HG02981 (cell line): ENCODE measurements around the gene REXO4.
"Not testable (repeated sequence)": the region's sequence is repeated elsewhere in the genome, so short reads cannot be mapped to it uniquely, and the experiment has no call there.

Experiments
- ATAC-seq: cut with Tn5 transposase; IDR thresholded peaks from one replicate; pipeline ENCODE4 v1.9.1; 2021; ENCODE audit warnings: mild to moderate bottlenecking, moderate library complexity; ENCODE audit not compliant: unreplicated experiment

The REXO4 gene

GRCh38 chr9:133421615-133422542, 4.1 kb upstream of the REXO4 start, which contains the start of gene ADAMTS13:
Gene ADAMTS13 (plus strand): TSS chr9:133422367. CDS start chr9:133422444, 77 bp downstream.
- ATAC-seq: no peak

GRCh38 chr9:133420392-133420827, 2.6 kb upstream of the REXO4 start:
- peak; percentile 36 for ATAC-seq

DNA sequence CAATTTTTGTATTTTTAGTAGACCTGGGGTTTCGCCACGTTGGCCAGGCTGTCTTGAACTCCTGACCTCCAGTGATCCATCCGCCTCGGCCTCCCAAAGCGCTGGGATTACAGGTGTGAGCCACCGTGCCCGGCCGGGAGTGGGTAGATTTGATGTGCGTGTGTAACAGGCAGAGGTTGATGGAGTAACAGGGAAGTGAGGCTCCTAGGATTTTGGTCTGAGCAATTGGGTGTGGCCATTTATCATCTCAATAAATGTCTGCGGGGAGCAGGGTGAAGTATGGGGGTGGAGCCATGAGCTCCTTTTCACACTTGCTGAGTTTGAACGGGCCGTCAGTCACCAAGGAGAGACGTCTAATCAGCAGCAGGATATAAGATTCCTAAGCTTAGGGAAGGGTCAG, 1.2 kb upstream of the REXO4 start:
- ATAC-seq: no peak

DNA sequence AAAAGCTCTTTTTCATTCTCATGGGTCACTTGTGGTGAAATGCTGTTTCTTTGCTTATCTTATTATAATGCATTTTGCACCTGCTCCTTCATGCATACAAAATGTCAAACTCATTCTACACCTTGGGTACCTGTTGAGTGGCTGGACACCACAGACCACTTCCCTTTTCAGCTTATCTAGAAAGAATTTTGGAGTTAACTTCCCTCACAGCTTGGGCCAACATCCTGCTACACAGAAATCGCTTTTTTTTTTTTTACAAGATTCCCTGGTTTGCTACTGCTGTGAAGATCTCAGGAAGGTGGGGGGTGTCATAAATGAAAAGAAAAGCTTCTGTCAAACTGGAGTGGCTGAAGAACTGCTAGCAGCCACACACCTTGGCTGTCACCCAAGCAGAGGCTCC, 2.6 kb downstream of the REXO4 start:
- ATAC-seq: no peak

- no peak for ATAC-seq
Observed at GRCh38 chr9:133408042-133408441, 9.8 kb downstream of the REXO4 start.

- no peak for ATAC-seq
Observed at GRCh38 chr9:133406480-133407307, 11.1 kb downstream of the REXO4 start.

- no peak for ATAC-seq
Observed at GRCh38 chr9:133405508-133406438, 12.0 kb downstream of the REXO4 start.

GRCh38 chr9:133404454-133405002, 13.3 kb downstream of the REXO4 start:
- ATAC-seq: no peak

- no peak for ATAC-seq
Observed at GRCh38 chr9:133403766-133404453, 13.9 kb downstream of the REXO4 start.

DNA sequence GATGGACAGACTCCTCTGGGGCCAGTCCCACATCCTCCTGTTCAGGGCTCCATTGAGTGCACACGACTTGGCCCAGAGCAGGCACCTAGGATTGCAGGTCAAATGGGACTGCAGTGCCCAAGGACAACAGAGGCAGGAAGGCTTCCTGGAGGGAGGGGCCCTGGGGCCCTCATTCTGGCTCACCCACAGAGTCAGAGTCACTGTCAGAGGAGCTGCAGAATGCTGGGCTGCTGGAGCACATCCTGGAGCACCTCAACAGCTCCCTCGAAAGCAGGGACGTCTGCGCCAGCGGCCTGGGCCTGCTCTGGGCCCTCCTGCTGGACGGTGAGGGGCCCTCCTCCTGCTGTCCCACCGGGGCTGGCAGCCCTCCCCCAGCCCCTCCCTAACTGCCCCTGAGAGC, 15.1 kb downstream of the REXO4 start:
- no peak for ATAC-seq

DNA sequence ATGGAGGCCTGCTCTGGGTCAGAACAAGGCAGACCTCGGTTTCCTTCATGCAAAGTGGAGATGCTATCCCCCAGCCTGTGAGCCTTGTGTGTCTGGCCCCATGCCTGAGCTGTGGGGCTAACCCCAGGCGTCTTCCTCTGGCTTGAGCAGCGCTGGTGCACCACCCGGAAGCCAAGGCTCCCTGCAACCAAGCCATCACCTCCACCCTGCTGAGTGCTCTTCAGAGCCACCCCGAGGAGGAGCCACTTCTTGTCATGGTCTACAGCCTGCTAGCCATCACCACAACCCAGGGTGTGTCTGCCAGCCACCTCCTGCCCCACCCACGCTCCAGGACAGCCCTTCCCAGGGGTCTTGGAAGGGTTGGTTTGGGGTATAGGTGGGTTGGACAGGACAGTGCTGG, 16.2 kb downstream of the REXO4 start:
- ATAC-seq: no peak

DNA sequence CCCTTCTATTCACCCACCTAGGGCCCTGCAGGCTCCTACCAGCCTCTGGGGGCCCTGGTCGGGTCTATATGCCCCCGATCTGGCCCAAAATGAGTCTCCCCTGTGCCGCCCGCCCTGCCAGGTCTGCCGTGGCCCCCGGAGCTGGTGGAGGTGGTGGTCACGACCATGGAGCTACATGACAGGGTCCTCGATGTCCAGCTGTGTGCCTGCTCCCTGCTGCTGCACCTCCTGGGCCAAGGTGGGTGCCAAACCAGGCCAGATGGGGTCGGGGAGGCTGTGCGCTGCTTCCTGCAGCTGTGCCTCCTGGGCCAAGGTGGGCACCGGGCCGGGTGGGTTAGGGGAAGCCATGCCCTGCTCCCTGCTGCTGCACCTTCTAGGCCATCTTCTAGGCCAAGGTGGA, 17.5 kb downstream of the REXO4 start:
- no peak for ATAC-seq

- no peak for ATAC-seq
Observed at GRCh38 chr9:133397895-133398294, 19.9 kb downstream of the REXO4 start.

GRCh38 chr9:133397370-133397769, 20.4 kb downstream of the REXO4 start:
- ATAC-seq: no peak

DNA sequence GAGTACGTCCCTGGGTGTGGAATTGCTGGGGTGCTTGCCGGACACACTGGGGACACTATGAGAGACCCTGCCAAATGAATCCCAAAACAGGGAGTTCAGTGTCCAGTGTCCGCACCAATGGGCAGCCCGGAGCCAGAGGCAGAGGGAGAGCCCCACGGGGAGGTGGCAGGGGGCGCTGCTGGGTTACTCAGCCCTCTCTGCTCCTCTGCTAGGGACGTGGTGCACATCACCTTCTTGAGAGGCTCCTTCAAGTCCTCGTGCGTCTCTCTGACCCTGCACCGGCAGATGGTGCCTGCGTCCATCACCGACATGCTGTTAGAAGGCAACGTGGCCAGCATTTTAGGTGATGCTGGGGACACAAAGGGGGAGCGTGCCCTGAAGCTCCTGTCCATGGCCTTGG, 20.9 kb downstream of the REXO4 start:
- no peak for ATAC-seq

DNA sequence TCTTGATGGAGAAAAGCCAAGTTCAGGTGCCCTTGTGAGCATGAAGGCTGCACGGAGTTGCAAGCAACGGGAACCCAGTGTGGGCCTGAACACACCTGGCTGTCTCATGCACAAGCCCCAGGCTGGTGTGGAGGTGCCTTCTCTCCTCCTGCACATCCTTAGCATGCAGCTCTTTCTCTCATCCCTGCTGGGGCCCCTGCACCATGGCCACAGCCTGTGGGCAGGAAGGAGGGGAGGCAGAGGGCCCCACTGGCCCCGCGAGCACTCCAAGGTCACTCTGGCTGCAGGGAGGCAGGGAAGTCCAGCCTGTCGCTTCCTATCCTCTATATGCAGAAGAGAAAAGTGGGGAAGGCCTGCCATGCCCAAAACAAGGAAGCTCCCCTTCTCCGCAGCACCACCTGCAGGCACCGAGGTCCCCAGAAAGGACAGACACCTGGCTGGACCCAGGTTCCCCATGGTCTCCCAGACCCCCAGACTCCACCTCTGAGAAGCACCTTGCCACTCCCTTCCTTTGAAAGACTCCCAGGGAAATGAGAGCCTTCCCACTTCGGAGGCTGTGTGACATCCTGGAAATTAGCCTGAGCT, 23.0 kb downstream of the REXO4 start:
- ATAC-seq: no peak

GRCh38 chr9:133393399-133393798, 24.4 kb downstream of the REXO4 start:
- no peak for ATAC-seq

GRCh38 chr9:133392308-133392707, 25.5 kb downstream of the REXO4 start:
- not testable (repeated sequence) for ATAC-seq

DNA sequence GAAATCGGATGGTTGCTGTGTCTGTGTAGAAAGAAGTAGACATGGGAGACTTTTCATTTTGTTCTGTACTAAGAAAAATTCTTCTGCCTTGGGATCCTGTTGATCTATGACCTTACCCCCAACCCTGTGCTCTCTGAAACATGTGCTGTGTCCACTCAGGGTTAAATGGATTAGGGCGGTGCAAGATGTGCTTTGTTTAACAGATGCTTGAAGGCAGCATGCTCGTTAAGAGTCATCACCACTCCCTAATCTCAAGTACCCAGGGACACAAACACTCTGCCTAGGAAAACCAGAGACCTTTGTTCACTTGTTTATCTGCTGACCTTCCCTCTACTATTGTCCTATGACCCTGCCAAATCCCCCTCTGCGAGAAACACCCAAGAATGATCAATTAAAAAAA, 26.4 kb downstream of the REXO4 start:
- ATAC-seq: not testable (repeated sequence)
